Spleen (tissue), 7 donors: ENCODE data around the gene AFAP1.

Experiments used
- POLR2A ChIP-seq, 3 donors: fragments of 450-650 bp; IDR thresholded peaks; one replicate each; pipeline ENCODE4 v1.5.1; 2017; ENCODE audit warnings: antibody characterized with exemption in 3 of 3, mild to moderate bottlenecking in 1 of 3
- POLR2AphosphoS5 ChIP-seq, 3 donors: sonication (generic); formaldehyde crosslinking; IDR thresholded peaks; one replicate each; pipeline ENCODE4 v1.5.1; 2017; ENCODE audit warnings: antibody characterized with exemption in 3 of 3
- TF ChIP-seq, protein P1 (sequence below), 11 experiments: fragments of 200-600 bp in 7 of 11; fragments of 450-650 bp in 4 of 11; sonication (generic) in 4 of 11; IDR thresholded peaks in 8 of 11; conservative IDR thresholded peaks in 3 of 11; 1 replicate in 7 of 11; 2 replicates in 4 of 11; pipeline versions ENCODE4 v1.4.0 to v1.8.0; 2016 to 2021; ENCODE audit warnings: antibody characterized with exemption in 11 of 11, inconsistent platforms in 4 of 11, mild to moderate bottlenecking in 1 of 11
- donor health status: DM: no; HTN: no; CAD: no; lungs with moderate emphysema.
- donor health status: DM: no; HTN: no; CAD: no.
- donor health status: DM: no; HTN: no; CAD: no.

DNA sequence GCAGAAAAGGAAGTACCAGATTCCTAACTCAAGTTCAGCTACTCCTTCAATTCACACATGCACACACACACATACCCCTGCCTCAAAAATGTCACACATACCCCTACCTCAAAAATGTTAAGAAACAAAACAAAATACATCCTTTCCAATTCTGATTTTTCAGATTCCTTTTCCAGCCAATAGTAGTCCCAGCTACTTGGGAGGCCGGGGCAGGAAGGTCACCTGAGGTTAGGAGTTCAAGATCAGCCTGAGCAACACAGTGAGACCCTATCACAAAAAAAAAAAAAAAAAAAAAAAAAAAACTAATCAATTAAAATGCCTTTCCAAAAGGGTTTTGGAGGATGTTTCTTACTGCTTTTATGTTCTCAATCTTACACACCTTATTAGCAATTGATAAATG lies 138.0 kb downstream of the AFAP1 start:
- TF ChIP-seq, protein P1, sequence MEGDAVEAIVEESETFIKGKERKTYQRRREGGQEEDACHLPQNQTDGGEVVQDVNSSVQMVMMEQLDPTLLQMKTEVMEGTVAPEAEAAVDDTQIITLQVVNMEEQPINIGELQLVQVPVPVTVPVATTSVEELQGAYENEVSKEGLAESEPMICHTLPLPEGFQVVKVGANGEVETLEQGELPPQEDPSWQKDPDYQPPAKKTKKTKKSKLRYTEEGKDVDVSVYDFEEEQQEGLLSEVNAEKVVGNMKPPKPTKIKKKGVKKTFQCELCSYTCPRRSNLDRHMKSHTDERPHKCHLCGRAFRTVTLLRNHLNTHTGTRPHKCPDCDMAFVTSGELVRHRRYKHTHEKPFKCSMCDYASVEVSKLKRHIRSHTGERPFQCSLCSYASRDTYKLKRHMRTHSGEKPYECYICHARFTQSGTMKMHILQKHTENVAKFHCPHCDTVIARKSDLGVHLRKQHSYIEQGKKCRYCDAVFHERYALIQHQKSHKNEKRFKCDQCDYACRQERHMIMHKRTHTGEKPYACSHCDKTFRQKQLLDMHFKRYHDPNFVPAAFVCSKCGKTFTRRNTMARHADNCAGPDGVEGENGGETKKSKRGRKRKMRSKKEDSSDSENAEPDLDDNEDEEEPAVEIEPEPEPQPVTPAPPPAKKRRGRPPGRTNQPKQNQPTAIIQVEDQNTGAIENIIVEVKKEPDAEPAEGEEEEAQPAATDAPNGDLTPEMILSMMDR (IDR thresholded peaks at IDR 0.05 in 8 of 11, conservative IDR thresholded peaks at IDR 0.05 in 3 of 11) = no peak
- TF ChIP-seq POLR2A (IDR thresholded peaks at IDR 0.05) = no peak
- no peak for TF ChIP-seq POLR2AphosphoS5 (IDR thresholded peaks at IDR 0.05)
